ENCODE measurements around the gene NPEPL1. TPM values are rescaled to one million over a fixed set of nuclear protein-coding genes. Genes with fewer than 3 reads are reported as not detected.

The NPEPL1 gene
- total RNA-seq, 1 experiment from 2014 or later = 31.1 TPM

- H3T11ph ChIP-seq (ENCODE audit: low read length) = no peak overlapping the region
- no peak overlapping the region for H3K14ac ChIP-seq (ENCODE audit: insufficient read depth, low read length)
- no peaks in the 10 kb centered on the region for H3K79me2 ChIP-seq (ENCODE audit: insufficient read depth, low read length)
- no peak overlapping the region for H4K5ac ChIP-seq (ENCODE audit: insufficient read length, low read depth, low read length)
- Mint-ChIP-seq H3K27me3 (ENCODE audit: low read depth) (peaks cover 48% of the 10 kb centered on the region), H3K4me1 (peaks cover 0 to 7% of the 10 kb centered on the region in 2 experiments; a peak in 1 of 4 replicates), H3K36me3 (ENCODE audit: insufficient read depth in 1 of 3, low read depth in 3 of 3) (peaks cover 0 to 7% (median 0%) of the 10 kb centered on the region in 3 experiments; a peak in 4 of 7 replicates), H3K9me3 (peaks cover 6 to 21% of the 10 kb centered on the region in 2 experiments), H3K4me3 (no peak overlapping the region), H3K27ac (no peak overlapping the region)
- H2BK12ac ChIP-seq (ENCODE audit: insufficient read length, low read depth, low read length) = no peak overlapping the region
- H3K9ac ChIP-seq (ENCODE audit: extremely low read depth, insufficient read length, low read length) = no peak overlapping the region
- H3K23ac ChIP-seq (ENCODE audit: insufficient read length, low read depth, low read length) = no peak overlapping the region
- DNase-seq = no peak
- H3K4ac ChIP-seq (ENCODE audit: low read depth, low read length) = no peak overlapping the region
- H2BK120ac ChIP-seq (ENCODE audit: low read depth, low read length, poor library complexity, severe bottlenecking) = no peak overlapping the region
- no peak overlapping the region for H3K18ac ChIP-seq (ENCODE audit: insufficient read length, low read depth, low read length)
- H2AFZ ChIP-seq (ENCODE audit: low read length) = no peak overlapping the region
- no peak overlapping the region for H3K56ac ChIP-seq (ENCODE audit: insufficient read length, low read depth, low read length)
- H3K27ac ChIP-seq (ENCODE audit: insufficient read length, low read depth, low read length) = no peak overlapping the region
- H3K4me2 ChIP-seq (ENCODE audit: insufficient read depth, insufficient read length, low read length) = no peak overlapping the region
- no peaks in the 10 kb centered on the region for H3K9me3 ChIP-seq (ENCODE audit: control insufficient read depth, low read depth, low read length)
- no peaks in the 10 kb centered on the region for H3K27me3 ChIP-seq (ENCODE audit: insufficient read depth, low read length)
- no peak for TF ChIP-seq CTCF (conservative IDR thresholded peaks at IDR 0.05)
- H2AK5ac ChIP-seq (ENCODE audit: insufficient read length, low read length) = no peak overlapping the region
- H2BK15ac ChIP-seq (ENCODE audit: low read depth, low read length) = no peak overlapping the region
- H2BK20ac ChIP-seq (ENCODE audit: low read depth, low read length, poor library complexity, severe bottlenecking) = no peak overlapping the region
- no peaks in the 10 kb centered on the region for H3K4me1 ChIP-seq (ENCODE audit: insufficient read depth, low read length)
- no peak overlapping the region for H4K91ac ChIP-seq (ENCODE audit: insufficient read length, low read depth, low read length)
- no peaks in the 10 kb centered on the region for H4K20me1 ChIP-seq (ENCODE audit: control insufficient read depth, insufficient read depth, insufficient read length)
- WGBS (ENCODE audit: extremely low coverage, insufficient read length, low lambda C conversion rate) = no CpG with 5 or more reads among the region's 4 CpGs
- H2BK5ac ChIP-seq (ENCODE audit: insufficient read length, low read length) = no peak overlapping the region
- no peaks in the 10 kb centered on the region for H3K79me1 ChIP-seq (ENCODE audit: insufficient read depth, low read depth, low read length, poor library complexity, severe bottlenecking)
- no peaks in the 10 kb centered on the region for H3K23me2 ChIP-seq (ENCODE audit: insufficient read length, low read depth, low read length, poor library complexity, severe bottlenecking)
- H4K8ac ChIP-seq (replicated peaks; ENCODE audit: insufficient read length, low read depth, low read length) = no peak overlapping the region
These were observed 69.5 kb downstream of the NPEPL1 start for GRCh38 chr20:58762120-58762519.

Measured in H9 (cell line).